HG03159 (cell line): ENCODE measurements around the gene LAMC2.

Source experiments
- ATAC-seq: cut with Tn5 transposase; IDR thresholded peaks from one replicate; pipeline ENCODE4 v1.9.1; 2021; ENCODE audit warnings: mild to moderate bottlenecking, moderate library complexity; ENCODE audit not compliant: unreplicated experiment

Gene LAMC2

GRCh38 chr1:183210681-183211080 is 24.6 kb downstream of the LAMC2 start:
- no peak for ATAC-seq

GRCh38 chr1:183212870-183213269 is 26.8 kb downstream of the LAMC2 start:
- ATAC-seq = no peak

GRCh38 chr1:183214021-183214970 is 28.2 kb downstream of the LAMC2 start:
- ATAC-seq = no peak

GRCh38 chr1:183215076-183215720 is 29.1 kb downstream of the LAMC2 start:
- no peak for ATAC-seq

GRCh38 chr1:183215936-183216335 is 29.9 kb downstream of the LAMC2 start:
- ATAC-seq = no peak

- ATAC-seq = no peak
Observed at GRCh38 chr1:183218027-183218618, 32.1 kb downstream of the LAMC2 start.

GRCh38 chr1:183218971-183219615 is 33.0 kb downstream of the LAMC2 start:
- no peak for ATAC-seq

- no peak for ATAC-seq
Observed at GRCh38 chr1:183219616-183220009, 33.5 kb downstream of the LAMC2 start.

- ATAC-seq = no peak
Observed at GRCh38 chr1:183222909-183223308, 36.8 kb downstream of the LAMC2 start.

- no peak for ATAC-seq
Observed at GRCh38 chr1:183223467-183223866, 37.4 kb downstream of the LAMC2 start.

- ATAC-seq = no peak
Observed at GRCh38 chr1:183226361-183226760, 40.3 kb downstream of the LAMC2 start.

- ATAC-seq = no peak
Observed at GRCh38 chr1:183226963-183227362, 40.9 kb downstream of the LAMC2 start.

GRCh38 chr1:183227422-183228346 is 41.6 kb downstream of the LAMC2 start:
- ATAC-seq = peak; percentile 60

GRCh38 chr1:183228347-183229220 is 42.5 kb downstream of the LAMC2 start:
- no peak for ATAC-seq

GRCh38 chr1:183230413-183230812 is 44.3 kb downstream of the LAMC2 start:
- ATAC-seq = no peak

- no peak for ATAC-seq
Observed at GRCh38 chr1:183231545-183231944, 45.5 kb downstream of the LAMC2 start.

- ATAC-seq = no peak
Observed at GRCh38 chr1:183233113-183233512, 47.0 kb downstream of the LAMC2 start.

- ATAC-seq = no peak
Observed at GRCh38 chr1:183234660-183235476, 48.8 kb downstream of the LAMC2 start.
